ENCODE measurements around the gene PCDH9. TPM values are rescaled to one million over a fixed set of nuclear protein-coding genes. Genes with fewer than 3 reads are reported as not detected.
A peak's percentile ranks its signal among the peaks of the same experiment; 100 is the strongest.

PCDH9 gene
- total and polyA plus RNA-seq, 2 experiments from 2014 or later, result 0.56 to 0.76 TPM

DNA sequence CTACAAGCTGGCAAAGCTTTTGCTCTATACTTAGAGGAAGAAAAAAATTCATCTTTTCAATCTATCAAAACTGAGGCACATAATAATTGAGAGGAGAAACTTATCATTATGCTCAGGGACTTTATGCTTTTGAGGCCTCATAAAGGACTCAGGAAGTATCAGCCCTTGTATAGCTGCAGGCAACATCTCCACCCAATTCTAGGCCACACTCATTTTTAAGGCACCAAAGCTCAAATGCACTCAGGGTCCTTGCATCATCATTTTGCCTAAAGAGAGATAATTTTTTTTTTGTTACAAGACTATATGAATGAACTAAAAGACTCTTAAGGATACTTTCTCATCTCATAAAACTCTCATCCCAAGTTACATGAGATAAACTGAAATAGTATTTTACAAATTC is 78.5 kb downstream of the PCDH9 start:
- no peak for TF ChIP-seq EZH2phosphoT487 (IDR thresholded peaks at IDR 0.05; ENCODE audit: insufficient read depth, low read depth)
- no peak for TF ChIP-seq EZH2 (IDR thresholded peaks at IDR 0.05; ENCODE audit: insufficient read depth, poor library complexity, severe bottlenecking)
- Histone ChIP-seq H2AFZ (no peak overlapping the region), H3K9me2 (ENCODE audit: insufficient read depth) (no peaks in the 10 kb centered on the region), H3K9me3 (ENCODE audit: low read depth) (no peaks in the 10 kb centered on the region), H3K4me3 (no peak overlapping the region), H3K4me2 (ENCODE audit: unreplicated experiment) (no peak overlapping the region), H3K9ac (no peak overlapping the region), H3K36me3 (ENCODE audit: low read depth) (no peaks in the 10 kb centered on the region), H3K27me3 (replicated peaks; ENCODE audit: insufficient read depth) (no peaks in the 10 kb centered on the region), H3F3A (ENCODE audit: insufficient read depth) (no peaks in the 10 kb centered on the region), H3K4me1 (ENCODE audit: insufficient read depth) (no peaks in the 10 kb centered on the region), H4K20me1 (ENCODE audit: insufficient read depth) (no peaks in the 10 kb centered on the region), H3K27ac (no peak overlapping the region), H3K79me2 (ENCODE audit: insufficient read depth) (no peaks in the 10 kb centered on the region)
- no peak for DNase-seq
- in situ Hi-C loops (cut with MboI), result no loop called here

GRCh38 chr13:67150608-67151007 is 79.5 kb downstream of the PCDH9 start:
- Histone ChIP-seq H2AFZ (no peak overlapping the region), H3K9me3 (ENCODE audit: low read depth) (no peaks in the 10 kb centered on the region), H3K4me3 (no peak overlapping the region), H3K27ac (no peak overlapping the region), H3K27me3 (replicated peaks; ENCODE audit: insufficient read depth) (no peaks in the 10 kb centered on the region), H3K4me1 (ENCODE audit: insufficient read depth) (no peaks in the 10 kb centered on the region), H3K9me2 (ENCODE audit: insufficient read depth) (no peaks in the 10 kb centered on the region), H3K4me2 (ENCODE audit: unreplicated experiment) (no peak overlapping the region), H4K20me1 (ENCODE audit: insufficient read depth) (no peaks in the 10 kb centered on the region), H3K36me3 (ENCODE audit: low read depth) (no peaks in the 10 kb centered on the region), H3K79me2 (ENCODE audit: insufficient read depth) (no peaks in the 10 kb centered on the region), H3F3A (ENCODE audit: insufficient read depth) (no peaks in the 10 kb centered on the region), H3K9ac (no peak overlapping the region)
- WGBS, 2 experiments (ENCODE audit: low coverage in 1 of 2, low lambda C conversion rate in 2 of 2, missing lambda C conversion rate in 2 of 2), result 6 to 8% methylated on average over 1 of the region's 1 CpG
- TF ChIP-seq EZH2 (IDR thresholded peaks at IDR 0.05; ENCODE audit: insufficient read depth, poor library complexity, severe bottlenecking) (no peak), EZH2phosphoT487 (IDR thresholded peaks at IDR 0.05; ENCODE audit: insufficient read depth, low read depth) (no peak)
- DNase-seq, result no peak
- in situ Hi-C loops (cut with MboI), result no loop called here

DNA sequence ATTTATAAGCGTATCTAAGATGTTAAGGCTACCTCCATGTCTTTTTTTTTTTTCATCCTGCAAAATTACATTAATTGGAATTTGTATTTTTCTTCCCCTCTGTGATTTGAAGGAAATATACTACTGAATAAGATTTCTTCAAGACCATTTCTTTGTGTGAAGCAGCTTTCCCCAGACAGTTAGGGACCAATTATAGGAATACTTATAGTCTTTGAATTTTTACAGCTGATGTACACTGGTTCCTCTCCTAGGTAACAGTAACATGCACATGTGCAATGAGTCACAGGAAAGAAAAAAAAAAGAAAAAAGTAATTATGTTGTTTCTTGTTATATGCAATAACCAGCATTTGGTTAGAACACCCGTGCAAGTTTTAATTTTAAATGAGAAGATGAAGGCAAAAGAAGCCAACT is 82.0 kb downstream of the PCDH9 start:
- Histone ChIP-seq H3K4me3 (no peak overlapping the region), H3K79me2 (ENCODE audit: insufficient read depth) (no peaks in the 10 kb centered on the region), H3K4me2 (ENCODE audit: unreplicated experiment) (no peak overlapping the region), H3K9ac (no peak overlapping the region), H3K4me1 (ENCODE audit: insufficient read depth) (no peaks in the 10 kb centered on the region), H3K36me3 (ENCODE audit: low read depth) (no peaks in the 10 kb centered on the region), H3K27ac (no peak overlapping the region), H3K9me2 (ENCODE audit: insufficient read depth) (no peaks in the 10 kb centered on the region), H3K9me3 (ENCODE audit: low read depth) (no peaks in the 10 kb centered on the region), H3K27me3 (replicated peaks; ENCODE audit: insufficient read depth) (no peaks in the 10 kb centered on the region), H3F3A (ENCODE audit: insufficient read depth) (no peaks in the 10 kb centered on the region), H4K20me1 (ENCODE audit: insufficient read depth) (no peaks in the 10 kb centered on the region), H2AFZ (no peak overlapping the region)
- in situ Hi-C loops (cut with MboI), result no loop called here
- WGBS, 2 experiments (ENCODE audit: low coverage in 1 of 2, low lambda C conversion rate in 2 of 2, missing lambda C conversion rate in 2 of 2), result 17 to 21% methylated on average over 2 of the region's 2 CpGs
- DNase-seq, result peak; percentile 5
- TF ChIP-seq EZH2phosphoT487 (IDR thresholded peaks at IDR 0.05; ENCODE audit: insufficient read depth, low read depth), result no peak

GRCh38 chr13:67147342-67148133 is 82.6 kb downstream of the PCDH9 start:
- H3K9me2 ChIP-seq (ENCODE audit: insufficient read depth), result no peaks in the 10 kb centered on the region
- TF ChIP-seq EZH2 (IDR thresholded peaks at IDR 0.05; ENCODE audit: insufficient read depth, poor library complexity, severe bottlenecking) (no peak), EZH2phosphoT487 (IDR thresholded peaks at IDR 0.05; ENCODE audit: insufficient read depth, low read depth) (no peak)
- H3K4me3 ChIP-seq, result no peak overlapping the region
- no peaks in the 10 kb centered on the region for H3K4me1 ChIP-seq (ENCODE audit: insufficient read depth)
- no peak overlapping the region for H3K9ac ChIP-seq
- no peaks in the 10 kb centered on the region for H4K20me1 ChIP-seq (ENCODE audit: insufficient read depth)
- H2AFZ ChIP-seq, result no peak overlapping the region
- no peaks in the 10 kb centered on the region for H3K79me2 ChIP-seq (ENCODE audit: insufficient read depth)
- H3K27me3 ChIP-seq (replicated peaks; ENCODE audit: insufficient read depth), result no peaks in the 10 kb centered on the region
- WGBS, 2 experiments (ENCODE audit: low coverage in 1 of 2, low lambda C conversion rate in 2 of 2, missing lambda C conversion rate in 2 of 2), result 12 to 18% methylated on average over 6 of the region's 6 CpGs
- no peak overlapping the region for H3K4me2 ChIP-seq (ENCODE audit: unreplicated experiment)
- no peaks in the 10 kb centered on the region for H3K9me3 ChIP-seq (ENCODE audit: low read depth)
- no peaks in the 10 kb centered on the region for H3F3A ChIP-seq (ENCODE audit: insufficient read depth)
- in situ Hi-C loops (cut with MboI), result no loop called here
- DNase-seq, result peak; percentile 2
- H3K36me3 ChIP-seq (ENCODE audit: low read depth), result no peaks in the 10 kb centered on the region
- H3K27ac ChIP-seq, result no peak overlapping the region
